Measurements from ENCODE around the gene CALCOCO2.
"Not testable (repeated sequence)": the region's sequence is repeated elsewhere in the genome, so short reads cannot be mapped to it uniquely, and the experiment has no call there.

CALCOCO2 gene

GRCh38 chr17:48830840-48831548 lies at the start of gene CALCOCO2:
TSS of gene CALCOCO2 (plus strand) at chr17:48831035. CDS start at chr17:48841708, 10,673 bp downstream.
- DNase-seq (ENCODE audit: low read depth in 1 of 2, low spot score in 1 of 2), result peak; percentile 72 to 76

- no peak for DNase-seq (ENCODE audit: low read depth in 1 of 2, low spot score in 1 of 2)
Observed at GRCh38 chr17:48787828-48788227, 43.0 kb upstream of the CALCOCO2 start.

- no peak for DNase-seq (ENCODE audit: low read depth in 1 of 2, low spot score in 1 of 2)
Observed at GRCh38 chr17:48790607-48791127, 40.2 kb upstream of the CALCOCO2 start.

GRCh38 chr17:48791128-48792032 lies 39.5 kb upstream of the CALCOCO2 start:
- no peak for DNase-seq (ENCODE audit: low read depth in 1 of 2, low spot score in 1 of 2)

GRCh38 chr17:48792033-48792798 lies 38.6 kb upstream of the CALCOCO2 start:
- no peak for DNase-seq (ENCODE audit: low read depth in 1 of 2, low spot score in 1 of 2)

- DNase-seq (ENCODE audit: low read depth in 1 of 2, low spot score in 1 of 2), result no peak
Observed at GRCh38 chr17:48795444-48796162, 35.2 kb upstream of the CALCOCO2 start.

- DNase-seq (ENCODE audit: low read depth in 1 of 2, low spot score in 1 of 2), result not testable (repeated sequence)
Observed at GRCh38 chr17:48796163-48796522, 34.7 kb upstream of the CALCOCO2 start.

- no peak for DNase-seq (ENCODE audit: low read depth in 1 of 2, low spot score in 1 of 2)
Observed at GRCh38 chr17:48799069-48799723, 31.6 kb upstream of the CALCOCO2 start.

- DNase-seq (ENCODE audit: low read depth in 1 of 2, low spot score in 1 of 2), result no peak
Observed at GRCh38 chr17:48800626-48801217, 30.1 kb upstream of the CALCOCO2 start.

GRCh38 chr17:48804936-48805411 lies 25.9 kb upstream of the CALCOCO2 start:
- DNase-seq (ENCODE audit: low read depth in 1 of 2, low spot score in 1 of 2), result peak; percentile 39 to 54

- no peak for DNase-seq (ENCODE audit: low read depth in 1 of 2, low spot score in 1 of 2)
Observed at GRCh38 chr17:48809182-48809581, 21.7 kb upstream of the CALCOCO2 start.

- DNase-seq (ENCODE audit: low read depth in 1 of 2, low spot score in 1 of 2), result no peak
Observed at GRCh38 chr17:48812001-48812400, 18.8 kb upstream of the CALCOCO2 start.

GRCh38 chr17:48814504-48814903 lies 16.3 kb upstream of the CALCOCO2 start:
- DNase-seq (ENCODE audit: low read depth in 1 of 2, low spot score in 1 of 2), result peak; percentile 18 to 22

GRCh38 chr17:48815311-48815710 lies 15.5 kb upstream of the CALCOCO2 start:
- no peak for DNase-seq (ENCODE audit: low read depth in 1 of 2, low spot score in 1 of 2)

- DNase-seq (ENCODE audit: low read depth in 1 of 2, low spot score in 1 of 2), result no peak
Observed at GRCh38 chr17:48816438-48816773, 14.4 kb upstream of the CALCOCO2 start.

GRCh38 chr17:48816774-48817590 lies 13.9 kb upstream of the CALCOCO2 start, which contains the start of gene TTLL6:
TSS of gene TTLL6 (minus strand) at chr17:48817229. CDS start at chr17:48817072, 157 bp downstream.
- peak; percentile 58 to 59 for DNase-seq (ENCODE audit: low read depth in 1 of 2, low spot score in 1 of 2)

- no peak for DNase-seq (ENCODE audit: low read depth in 1 of 2, low spot score in 1 of 2)
Observed at GRCh38 chr17:48818361-48818841, 12.4 kb upstream of the CALCOCO2 start.

GRCh38 chr17:48819466-48819865 lies 11.4 kb upstream of the CALCOCO2 start:
- DNase-seq (ENCODE audit: low read depth in 1 of 2, low spot score in 1 of 2), result no peak

Data from stimulated activated CD4-positive, alpha-beta T cell treated with anti-CD3 and anti-CD28 coated beads, Interleukin-15, amount 100 ng/mL, for 1 hour (primary cell).